Liver (tissue), 9 donors: Measurements from ENCODE around the gene ARPC4. TPM values are rescaled to one million over a fixed set of nuclear protein-coding genes. Genes with fewer than 3 reads are reported as not detected.

Source experiments
- DNase-seq: peaks from one replicate; pipeline ENCODE4 v3.0.0-alpha.2; 2017; ENCODE audit warnings: low spot score
- H3K27ac ChIP-seq, 2 donors: one replicate each; pipeline ENCODE4 v1.7.0; 2013; ENCODE audit warnings: inconsistent platforms in 2 of 2, low read length in 2 of 2, control low read depth in 1 of 2, low read depth in 1 of 2, mild to moderate bottlenecking in 1 of 2
- H3K27me3 ChIP-seq, 4 donors: one replicate each; pipeline versions ENCODE4 v1.6.1 to v1.7.0; 2013; ENCODE audit warnings: low read length in 3 of 4, inconsistent platforms in 1 of 4, mild to moderate bottlenecking in 1 of 4, moderate library complexity in 1 of 4; ENCODE audit not compliant: control insufficient read depth in 4 of 4, insufficient read depth in 4 of 4
- H3K36me3 ChIP-seq, 4 donors: one replicate each; pipeline versions ENCODE4 v1.6.1 to v1.7.0; 2013; ENCODE audit warnings: low read length in 3 of 4, mild to moderate bottlenecking in 3 of 4, low read depth in 1 of 4, moderate library complexity in 1 of 4; ENCODE audit not compliant: control insufficient read depth in 4 of 4, insufficient read depth in 3 of 4
- H3K4me1 ChIP-seq, 4 donors: one replicate each; pipeline versions ENCODE4 v1.6.1 to v1.7.0; 2013; ENCODE audit warnings: low read length in 3 of 4, mild to moderate bottlenecking in 3 of 4, moderate library complexity in 1 of 4; ENCODE audit not compliant: control insufficient read depth in 4 of 4, insufficient read depth in 4 of 4
- H3K4me3 ChIP-seq, 3 donors: one replicate each; pipeline versions ENCODE4 v1.6.1 to v1.7.0; 2013; ENCODE audit warnings: low read length in 3 of 3, control low read depth in 1 of 3, low read depth in 1 of 3, mild to moderate bottlenecking in 1 of 3
- H3K9ac ChIP-seq, 2 donors: one replicate each; pipeline ENCODE4 v1.7.0; 2013; ENCODE audit warnings: low read length in 2 of 2, mild to moderate bottlenecking in 2 of 2, moderate library complexity in 2 of 2, control low read depth in 1 of 2, low read depth in 1 of 2
- H3K9me3 ChIP-seq, 4 donors: one replicate each; pipeline versions ENCODE4 v1.6.1 to v1.7.0; 2013; ENCODE audit warnings: low read length in 3 of 4; ENCODE audit not compliant: control insufficient read depth in 4 of 4
- ATF3 ChIP-seq: IDR thresholded peaks from 2 replicates; pipeline ENCODE4 v1.6.1; 2016; ENCODE audit warnings: antibody characterized with exemption
- CTCF ChIP-seq: fragments of 150-350 bp; IDR thresholded peaks from 2 replicates; pipeline ENCODE4 v1.5.1; 2017; ENCODE audit warnings: improper control_type of control experiment, low read depth, low read length; ENCODE audit not compliant: missing input control
- EGR1 ChIP-seq, 2 donors: IDR thresholded peaks; 2 replicates each; pipeline ENCODE4 v1.6.1; 2016 to 2018; ENCODE audit warnings: antibody characterized with exemption in 2 of 2, low read depth in 2 of 2
- FOXA1 ChIP-seq: IDR thresholded peaks from 2 replicates; pipeline ENCODE4 v1.6.1; 2016; ENCODE audit warnings: antibody characterized with exemption
- FOXA2 ChIP-seq: IDR thresholded peaks from 2 replicates; pipeline ENCODE4 v1.6.1; 2016; ENCODE audit warnings: antibody characterized with exemption
- GABPA ChIP-seq, 2 donors: IDR thresholded peaks in 1 of 2; conservative IDR thresholded peaks in 1 of 2; 2 replicates each; pipeline ENCODE4 v1.6.1; 2016; ENCODE audit warnings: antibody characterized with exemption in 2 of 2, mild to moderate bottlenecking in 1 of 2, moderate library complexity in 1 of 2
- HNF4A ChIP-seq, 2 donors: conservative IDR thresholded peaks; 2 replicates each; pipeline ENCODE4 v1.6.1; 2016; ENCODE audit warnings: antibody characterized with exemption in 2 of 2, mild to moderate bottlenecking in 2 of 2
- HNF4G ChIP-seq: IDR thresholded peaks from 2 replicates; pipeline ENCODE4 v1.6.1; 2016; ENCODE audit warnings: antibody characterized with exemption
- JUND ChIP-seq, 2 donors: IDR thresholded peaks; 2 replicates each; pipeline ENCODE4 v1.6.1; 2016; ENCODE audit warnings: antibody characterized with exemption in 2 of 2
- NR2F2 ChIP-seq: IDR thresholded peaks from 2 replicates; pipeline ENCODE4 v1.6.1; 2016; ENCODE audit warnings: antibody characterized with exemption
- RAD21 ChIP-seq, 2 donors: IDR thresholded peaks; 2 replicates each; pipeline ENCODE4 v1.6.1; 2016; ENCODE audit warnings: antibody characterized with exemption in 2 of 2, mild to moderate bottlenecking in 2 of 2
- REST ChIP-seq: IDR thresholded peaks from 2 replicates; pipeline ENCODE4 v1.6.1; 2016; ENCODE audit warnings: antibody characterized with exemption, mild to moderate bottlenecking
- RXRA ChIP-seq, 2 donors: IDR thresholded peaks; 2 replicates each; pipeline ENCODE4 v1.6.1; 2017 to 2018; ENCODE audit warnings: antibody characterized with exemption in 2 of 2, mild to moderate bottlenecking in 1 of 2
- SP1 ChIP-seq: IDR thresholded peaks from 2 replicates; pipeline ENCODE4 v1.6.1; 2018; ENCODE audit warnings: antibody characterized with exemption, mild to moderate bottlenecking
- TAF1 ChIP-seq: conservative IDR thresholded peaks from 2 replicates; pipeline ENCODE4 v1.6.1; 2016; ENCODE audit warnings: antibody characterized with exemption, mild to moderate bottlenecking
- YY1 ChIP-seq: IDR thresholded peaks from 2 replicates; pipeline ENCODE4 v1.6.1; 2016; ENCODE audit warnings: antibody characterized with exemption, mild to moderate bottlenecking
- WGBS: extraction: QIAGEN DNeasy Blood & Tissue Kit; methylation state at CpG from one replicate; pipeline ENCODE4 v1.1.7; 2013; 5-methylcytosine and 5-hydroxymethylcytosine counted together
- polyA plus RNA-seq, 2 donors: library from polyadenylated mRNA; stranded (reverse) in 1 of 2; unstranded in 1 of 2; fragments of 200-250 nt in 1 of 2; fragments of >200 nt in 1 of 2; fragmentation: Nextera tagmentation in 1 of 2; extraction: Ambion mirVana in 1 of 2; gene quantifications; one replicate each; pipeline versions ENCODE4 v1.2.1 to v1.2.3, GENCODE V29; 2013 to 2015
- total RNA-seq, 2 donors: library from RNA; depleted of rRNA; stranded (reverse); fragments of >200 nt; gene quantifications; one replicate each; pipeline ENCODE4 v1.2.3, GENCODE V29; 2014
- TF ChIP-seq, protein P1 (sequence below): IDR thresholded peaks from 2 replicates; pipeline ENCODE4 v1.6.1; 2016; ENCODE audit warnings: antibody characterized with exemption
- TF ChIP-seq, protein P2 (sequence below): IDR thresholded peaks from 2 replicates; pipeline ENCODE4 v1.6.1; 2016; ENCODE audit warnings: antibody characterized with exemption
- donor health status: healthy.
- donor health status: healthy.
- donor health status: healthy.
- donor health status: healthy.
- donor health status: healthy.

The ARPC4 gene
- total and polyA plus RNA-seq, 4 donors, result 22.1 to 53.6 (median 52.5) TPM

DNA sequence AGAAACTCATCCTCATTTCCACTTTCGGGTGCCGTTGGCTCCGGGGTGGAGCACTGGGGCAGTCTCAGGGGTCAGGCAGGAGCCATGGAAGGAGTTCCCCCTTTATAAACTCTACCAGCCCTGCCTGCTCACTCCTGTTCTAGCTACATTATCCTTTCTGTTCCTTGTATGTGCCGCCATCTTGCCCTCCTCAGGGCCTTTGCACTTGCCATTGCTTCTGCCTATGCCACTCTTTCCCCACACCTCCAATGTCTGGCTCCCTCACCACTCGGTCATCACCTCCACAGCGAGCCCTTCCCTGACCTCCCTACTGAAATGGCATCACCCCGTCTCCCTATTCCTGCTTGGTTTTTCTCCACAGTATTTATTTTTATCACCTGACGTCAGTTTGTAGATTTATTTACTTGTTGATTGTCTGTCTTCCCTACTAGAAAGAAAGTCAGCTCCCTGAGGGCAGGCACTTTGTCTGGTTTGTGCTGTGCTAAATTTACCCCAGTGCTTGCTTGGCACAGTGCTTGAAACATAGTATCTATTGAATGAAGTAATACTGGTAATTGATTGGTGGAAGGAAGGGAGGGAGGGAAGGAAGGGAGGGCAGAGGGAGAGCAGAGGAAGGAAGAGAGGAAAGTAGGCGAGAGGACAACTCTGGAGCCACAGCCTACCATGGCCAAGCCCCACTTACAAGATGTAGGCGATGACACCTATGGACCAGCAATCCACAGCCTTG, 31.9 kb upstream of the ARPC4 start (continued):
- TF ChIP-seq ATF3, result no peak
- no peak for TF ChIP-seq RXRA (IDR thresholded peaks at IDR 0.05)
- no peak for TF ChIP-seq TAF1

DNA sequence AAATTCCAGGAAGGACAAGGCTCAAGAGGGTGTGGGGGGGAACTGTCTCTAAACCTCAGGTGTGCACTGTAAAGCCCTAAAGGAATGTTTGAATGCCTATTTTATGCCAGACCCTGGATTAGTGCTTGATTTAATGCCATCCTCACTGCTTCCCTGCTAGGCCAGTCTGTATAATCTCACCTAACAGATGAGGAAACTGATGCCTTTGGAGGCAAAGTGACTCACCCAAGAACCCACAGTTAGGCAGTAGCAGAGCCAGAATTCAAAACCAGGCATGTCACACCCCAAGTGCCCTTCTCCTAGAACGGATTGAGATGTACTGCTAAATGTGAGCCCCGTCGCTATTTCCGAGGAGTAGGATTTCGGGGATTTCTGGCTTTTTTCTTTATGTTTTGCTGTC, 31.0 kb upstream of the ARPC4 start:
- 97% methylated on average over 5 of the region's 5 CpGs for WGBS
- DNase-seq, result no peak
- Histone ChIP-seq H3K9ac (no peak overlapping the region), H3K27me3 (no peaks in the 10 kb centered on the region), H3K27ac (no peak overlapping the region), H3K36me3 (peaks cover 10 to 50% (median 36%) of the 10 kb centered on the region in 4 donors), H3K9me3 (no peaks in the 10 kb centered on the region), H3K4me1 (no peaks in the 10 kb centered on the region), H3K4me3 (no peak overlapping the region)
- TF ChIP-seq HNF4A (conservative IDR thresholded peaks at IDR 0.05), result no peak
- TF ChIP-seq, protein P1, sequence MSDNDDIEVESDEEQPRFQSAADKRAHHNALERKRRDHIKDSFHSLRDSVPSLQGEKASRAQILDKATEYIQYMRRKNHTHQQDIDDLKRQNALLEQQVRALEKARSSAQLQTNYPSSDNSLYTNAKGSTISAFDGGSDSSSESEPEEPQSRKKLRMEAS, result no peak
- TF ChIP-seq EGR1 (IDR thresholded peaks at IDR 0.05; ENCODE audit: low read depth in 2 of 2), result no peak
- no peak for TF ChIP-seq REST
- no peak for TF ChIP-seq HNF4G
- TF ChIP-seq TAF1, result no peak
- no peak for TF ChIP-seq RAD21 (IDR thresholded peaks at IDR 0.05)
- no peak for TF ChIP-seq NR2F2
- TF ChIP-seq, protein P2, sequence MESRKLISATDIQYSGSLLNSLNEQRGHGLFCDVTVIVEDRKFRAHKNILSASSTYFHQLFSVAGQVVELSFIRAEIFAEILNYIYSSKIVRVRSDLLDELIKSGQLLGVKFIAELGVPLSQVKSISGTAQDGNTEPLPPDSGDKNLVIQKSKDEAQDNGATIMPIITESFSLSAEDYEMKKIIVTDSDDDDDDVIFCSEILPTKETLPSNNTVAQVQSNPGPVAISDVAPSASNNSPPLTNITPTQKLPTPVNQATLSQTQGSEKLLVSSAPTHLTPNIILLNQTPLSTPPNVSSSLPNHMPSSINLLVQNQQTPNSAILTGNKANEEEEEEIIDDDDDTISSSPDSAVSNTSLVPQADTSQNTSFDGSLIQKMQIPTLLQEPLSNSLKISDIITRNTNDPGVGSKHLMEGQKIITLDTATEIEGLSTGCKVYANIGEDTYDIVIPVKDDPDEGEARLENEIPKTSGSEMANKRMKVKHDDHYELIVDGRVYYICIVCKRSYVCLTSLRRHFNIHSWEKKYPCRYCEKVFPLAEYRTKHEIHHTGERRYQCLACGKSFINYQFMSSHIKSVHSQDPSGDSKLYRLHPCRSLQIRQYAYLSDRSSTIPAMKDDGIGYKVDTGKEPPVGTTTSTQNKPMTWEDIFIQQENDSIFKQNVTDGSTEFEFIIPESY, result no peak
- TF ChIP-seq JUND (IDR thresholded peaks at IDR 0.05), result no peak

DNA sequence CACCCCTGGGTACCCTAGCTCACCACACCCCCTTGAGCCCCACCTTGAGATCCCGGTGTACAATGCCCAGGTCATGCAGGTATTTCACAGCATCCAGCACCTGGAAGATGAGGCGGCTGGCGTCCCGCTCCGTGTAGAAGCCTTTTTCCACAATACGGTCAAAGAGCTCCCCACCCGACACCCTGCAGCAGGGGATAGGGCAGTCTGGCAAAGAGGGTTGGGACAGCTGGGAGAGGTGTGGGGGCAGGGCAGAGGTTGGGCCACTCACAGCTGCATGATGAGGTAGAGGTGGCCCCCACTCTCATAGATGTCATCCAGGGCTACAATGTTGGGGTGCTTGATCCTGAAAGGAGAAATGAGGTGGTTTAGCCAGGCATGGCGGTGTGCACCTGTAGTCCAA, 30.0 kb upstream of the ARPC4 start:
- Histone ChIP-seq H3K4me3 (no peak overlapping the region), H3K4me1 (no peaks in the 10 kb centered on the region), H3K27ac (no peak overlapping the region), H3K27me3 (no peaks in the 10 kb centered on the region), H3K9ac (no peak overlapping the region), H3K9me3 (no peaks in the 10 kb centered on the region), H3K36me3 (peaks cover 7 to 42% (median 30%) of the 10 kb centered on the region in 4 donors)
- WGBS, result 95% methylated on average over 8 of the region's 8 CpGs
- DNase-seq, result no peak
- TF ChIP-seq HNF4G (no peak), YY1 (no peak), GABPA (IDR thresholded peaks at IDR 0.05 in 1 of 2, conservative IDR thresholded peaks at IDR 0.05 in 1 of 2) (no peak), ATF3 (no peak), SP1 (no peak), FOXA1 (no peak), EGR1 (IDR thresholded peaks at IDR 0.05; ENCODE audit: low read depth in 2 of 2) (no peak), FOXA2 (no peak), CTCF (no peak), RAD21 (IDR thresholded peaks at IDR 0.05) (no peak), RXRA (IDR thresholded peaks at IDR 0.05) (no peak), JUND (IDR thresholded peaks at IDR 0.05) (no peak), TAF1 (no peak), NR2F2 (no peak)
- TF ChIP-seq, protein P1, result no peak
- TF ChIP-seq, protein P2, result no peak
